Ovary (tissue), 3 donors: Measurements from ENCODE around the gene USH2A.

Experiments used
- CTCF ChIP-seq, 3 donors: fragments of 450-650 bp in 2 of 3; fragments of 200-600 bp in 1 of 3; IDR thresholded peaks; one replicate each; pipeline versions ENCODE4 v1.5.1 to v1.8.0; 2016 to 2022; ENCODE audit warnings: antibody characterized with exemption in 3 of 3, mild to moderate bottlenecking in 1 of 3
- EP300 ChIP-seq: sonication (generic); formaldehyde crosslinking; IDR thresholded peaks from one replicate; pipeline ENCODE4 v1.6.1; 2017; ENCODE audit warnings: antibody characterized with exemption
- POLR2A ChIP-seq: fragments of 450-650 bp; IDR thresholded peaks from one replicate; pipeline ENCODE4 v1.6.1; 2017; ENCODE audit warnings: antibody characterized with exemption, mild to moderate bottlenecking, moderate library complexity
- donor health status: DM: no; HTN: no; CAD: no.

GRCh38 chr1:215669806-215670491, 753.3 kb downstream of the USH2A start:
- no peak for TF ChIP-seq CTCF (IDR thresholded peaks at IDR 0.05)
- no peak for TF ChIP-seq POLR2A
- no peak for TF ChIP-seq EP300
